Parathyroid adenoma (tissue), 2 donors: ENCODE data around the gene KIAA1958.

Source experiments
- H2AFZ ChIP-seq: fragments of 300-600 bp; sonication (generic); one replicate; pipeline ENCODE4 v1.7.0; 2017; ENCODE audit warnings: antibody characterized with exemption, mild to moderate bottlenecking
- H3K27ac ChIP-seq: fragments of 300-600 bp; sonication (generic); one replicate; pipeline ENCODE4 v1.7.0; 2017
- H3K27me3 ChIP-seq: fragments of 300-600 bp; sonication (generic); one replicate; pipeline ENCODE4 v1.7.0; 2017; ENCODE audit warnings: low read length; ENCODE audit not compliant: control insufficient read depth, insufficient read depth
- H3K36me3 ChIP-seq: fragments of 300-600 bp; sonication (generic); one replicate; pipeline ENCODE4 v1.7.0; 2017; ENCODE audit warnings: low read length; ENCODE audit not compliant: control insufficient read depth, insufficient read depth
- H3K4me1 ChIP-seq: fragments of 300-600 bp; sonication (generic); one replicate; pipeline ENCODE4 v1.7.0; 2017; ENCODE audit warnings: control low read depth
- H3K4me2 ChIP-seq: fragments of 300-600 bp; sonication (generic); one replicate; pipeline ENCODE4 v1.7.0; 2017; ENCODE audit warnings: low read length
- H3K4me3 ChIP-seq: fragments of 300-600 bp; sonication (generic); one replicate; pipeline ENCODE4 v1.7.0; 2017; ENCODE audit warnings: low read depth, low read length
- H3K79me2 ChIP-seq: fragments of 300-600 bp; sonication (generic); one replicate; pipeline ENCODE4 v1.7.0; 2017; ENCODE audit warnings: control low read depth
- H3K9ac ChIP-seq: fragments of 300-600 bp; sonication (generic); one replicate; pipeline ENCODE4 v1.7.0; 2017; ENCODE audit warnings: mild to moderate bottlenecking
- H3K9me3 ChIP-seq: fragments of 300-600 bp; sonication (generic); one replicate; pipeline ENCODE4 v1.7.0; 2017; ENCODE audit warnings: low read length; ENCODE audit not compliant: control insufficient read depth
- TF ChIP-seq, protein P1 (sequence below): fragments of 300-600 bp; sonication (generic); IDR thresholded peaks from one replicate; pipeline ENCODE4 v1.7.0; 2017; ENCODE audit warnings: antibody characterized with exemption, mild to moderate bottlenecking
- donor health status: primary hyperparathyroidism.

The KIAA1958 gene

DNA sequence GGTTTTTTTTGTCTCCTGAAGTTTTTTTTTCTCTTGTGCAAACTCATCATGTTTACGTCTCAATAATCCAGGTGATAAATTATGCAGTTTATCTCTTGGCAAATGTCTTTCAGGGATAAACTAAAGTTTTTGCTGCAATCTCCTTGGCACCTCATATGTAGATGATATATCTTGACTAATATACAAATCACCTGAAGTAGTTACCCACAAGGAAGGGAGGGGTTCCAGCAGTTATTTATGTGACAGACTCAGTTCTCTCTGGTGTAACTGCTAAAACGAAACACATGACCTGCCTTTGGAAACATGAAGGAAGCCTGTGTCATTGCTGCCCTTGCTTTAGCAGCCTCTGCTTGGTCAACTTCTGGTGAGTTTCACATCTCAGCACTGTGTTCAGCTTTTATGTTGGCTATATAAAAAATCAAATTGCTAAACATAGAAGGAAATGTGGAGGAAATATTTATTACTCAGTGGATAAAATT, 39.3 kb upstream of the KIAA1958 start:
- Histone ChIP-seq H3K27me3 (no peaks in the 10 kb centered on the region), H3K36me3 (no peaks in the 10 kb centered on the region), H2AFZ (no peak overlapping the region), H3K79me2 (no peaks in the 10 kb centered on the region), H3K9ac (no peak overlapping the region), H3K4me3 (no peak overlapping the region), H3K4me2 (no peak overlapping the region), H3K9me3 (no peaks in the 10 kb centered on the region), H3K4me1 (no peaks in the 10 kb centered on the region), H3K27ac (no peak overlapping the region)
- TF ChIP-seq, protein P1, sequence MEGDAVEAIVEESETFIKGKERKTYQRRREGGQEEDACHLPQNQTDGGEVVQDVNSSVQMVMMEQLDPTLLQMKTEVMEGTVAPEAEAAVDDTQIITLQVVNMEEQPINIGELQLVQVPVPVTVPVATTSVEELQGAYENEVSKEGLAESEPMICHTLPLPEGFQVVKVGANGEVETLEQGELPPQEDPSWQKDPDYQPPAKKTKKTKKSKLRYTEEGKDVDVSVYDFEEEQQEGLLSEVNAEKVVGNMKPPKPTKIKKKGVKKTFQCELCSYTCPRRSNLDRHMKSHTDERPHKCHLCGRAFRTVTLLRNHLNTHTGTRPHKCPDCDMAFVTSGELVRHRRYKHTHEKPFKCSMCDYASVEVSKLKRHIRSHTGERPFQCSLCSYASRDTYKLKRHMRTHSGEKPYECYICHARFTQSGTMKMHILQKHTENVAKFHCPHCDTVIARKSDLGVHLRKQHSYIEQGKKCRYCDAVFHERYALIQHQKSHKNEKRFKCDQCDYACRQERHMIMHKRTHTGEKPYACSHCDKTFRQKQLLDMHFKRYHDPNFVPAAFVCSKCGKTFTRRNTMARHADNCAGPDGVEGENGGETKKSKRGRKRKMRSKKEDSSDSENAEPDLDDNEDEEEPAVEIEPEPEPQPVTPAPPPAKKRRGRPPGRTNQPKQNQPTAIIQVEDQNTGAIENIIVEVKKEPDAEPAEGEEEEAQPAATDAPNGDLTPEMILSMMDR: no peak

DNA sequence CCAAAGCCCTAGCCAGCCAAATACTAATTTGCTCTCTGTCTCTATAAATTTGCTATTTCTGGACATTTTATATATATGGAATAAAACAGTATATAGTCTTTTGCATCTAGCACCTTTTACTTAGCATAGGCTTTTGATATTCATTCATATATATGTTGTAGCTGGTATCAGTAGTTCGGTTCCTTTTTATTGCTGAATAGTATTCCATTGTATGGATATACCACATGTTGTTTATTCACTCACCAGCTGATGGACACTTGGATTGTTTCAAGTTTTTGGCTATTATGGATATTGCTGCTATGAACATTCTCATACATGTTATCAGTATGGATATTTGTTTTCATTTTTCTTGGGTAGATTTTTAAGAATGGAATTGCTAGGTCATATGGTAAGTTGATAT, 23.8 kb upstream of the KIAA1958 start:
- Histone ChIP-seq H3K79me2 (no peaks in the 10 kb centered on the region), H2AFZ (no peak overlapping the region), H3K9me3 (no peaks in the 10 kb centered on the region), H3K4me3 (no peak overlapping the region), H3K27me3 (no peaks in the 10 kb centered on the region), H3K9ac (no peak overlapping the region), H3K27ac (no peak overlapping the region), H3K4me2 (no peak overlapping the region), H3K4me1 (no peaks in the 10 kb centered on the region), H3K36me3 (no peaks in the 10 kb centered on the region)
- TF ChIP-seq, protein P1: no peak

DNA sequence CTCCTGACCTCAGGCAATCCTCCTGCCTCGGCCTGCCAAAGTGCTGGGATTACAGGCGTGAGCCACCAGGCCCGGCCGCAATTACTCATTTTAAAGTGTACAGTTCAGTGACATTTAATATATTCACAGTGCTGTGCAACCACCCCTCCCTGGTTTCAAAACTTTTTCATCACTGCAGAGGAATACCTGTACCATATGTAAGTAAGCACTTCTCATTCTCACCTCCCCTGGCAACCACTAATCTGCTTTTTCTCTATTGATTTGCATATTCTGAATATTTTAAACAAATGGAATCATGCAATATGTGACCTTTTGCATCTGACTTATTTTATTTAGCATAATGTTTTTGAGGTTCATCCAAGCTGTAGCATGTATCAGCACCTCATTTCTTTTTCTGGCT, 21.3 kb upstream of the KIAA1958 start:
- Histone ChIP-seq H3K79me2 (no peaks in the 10 kb centered on the region), H3K27me3 (no peaks in the 10 kb centered on the region), H3K9ac (no peak overlapping the region), H3K27ac (no peak overlapping the region), H3K9me3 (no peaks in the 10 kb centered on the region), H3K4me2 (no peak overlapping the region), H3K4me1 (no peaks in the 10 kb centered on the region), H2AFZ (no peak overlapping the region), H3K4me3 (no peak overlapping the region), H3K36me3 (no peaks in the 10 kb centered on the region)
- TF ChIP-seq, protein P1: no peak

DNA sequence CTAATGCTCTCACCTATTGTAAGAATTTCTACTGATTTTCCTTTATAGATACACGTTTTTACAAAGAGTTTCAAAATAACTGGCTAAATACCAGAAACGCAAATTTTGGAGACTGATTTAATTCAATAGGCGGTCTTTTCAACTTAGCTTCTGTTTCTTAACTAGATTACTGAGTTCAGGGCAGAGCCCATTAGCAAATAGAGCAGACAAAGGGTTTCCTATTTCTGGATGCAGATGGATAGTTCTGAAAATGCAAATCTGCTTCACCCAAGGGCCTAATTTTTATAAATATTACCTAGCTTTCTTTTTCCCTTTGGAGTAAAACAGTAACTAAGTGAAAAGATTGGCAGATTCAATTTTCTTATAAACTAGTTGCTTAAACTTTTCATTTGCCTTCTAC, 13.6 kb upstream of the KIAA1958 start:
- no peaks in the 10 kb centered on the region for H3K27me3 ChIP-seq
- no peaks in the 10 kb centered on the region for H3K36me3 ChIP-seq
- H3K79me2 ChIP-seq: no peaks in the 10 kb centered on the region
- H3K27ac ChIP-seq: no peak overlapping the region
- TF ChIP-seq, protein P1: no peak
- H2AFZ ChIP-seq: no peak overlapping the region
- H3K9me3 ChIP-seq: no peaks in the 10 kb centered on the region
- H3K9ac ChIP-seq: no peak overlapping the region
- H3K4me2 ChIP-seq: no peak overlapping the region
- H3K4me1 ChIP-seq: no peaks in the 10 kb centered on the region
- no peak overlapping the region for H3K4me3 ChIP-seq

DNA sequence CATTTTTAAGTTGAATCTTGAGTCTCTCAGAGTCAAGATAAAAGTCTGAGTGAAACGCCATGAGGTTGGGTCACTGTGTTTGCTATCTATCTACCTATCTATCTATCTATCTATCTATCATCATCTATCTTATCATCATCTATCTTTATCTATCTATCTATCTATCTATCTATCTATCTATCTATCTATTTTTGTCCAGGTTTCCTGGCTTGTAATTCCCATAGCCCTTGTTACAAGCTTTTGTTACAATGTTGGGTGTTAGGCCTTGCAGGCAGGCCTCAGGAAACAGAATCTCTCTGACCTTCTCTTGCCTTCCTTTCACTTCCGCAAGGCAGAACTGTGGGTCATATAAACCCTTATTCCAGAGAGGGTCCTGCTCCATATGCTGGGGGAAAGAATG, 12.6 kb upstream of the KIAA1958 start:
- H3K4me2 ChIP-seq: no peak overlapping the region
- no peaks in the 10 kb centered on the region for H3K9me3 ChIP-seq
- no peaks in the 10 kb centered on the region for H3K27me3 ChIP-seq
- H3K79me2 ChIP-seq: no peaks in the 10 kb centered on the region
- no peak overlapping the region for H3K4me3 ChIP-seq
- H2AFZ ChIP-seq: no peak overlapping the region
- no peak overlapping the region for H3K9ac ChIP-seq
- no peaks in the 10 kb centered on the region for H3K36me3 ChIP-seq
- no peaks in the 10 kb centered on the region for H3K4me1 ChIP-seq
- H3K27ac ChIP-seq: no peak overlapping the region
- TF ChIP-seq, protein P1: no peak
